Endodermal cell (in vitro differentiated cells): ENCODE data around the gene SOX11. TPM values are rescaled to one million over a fixed set of nuclear protein-coding genes. Genes with fewer than 3 reads are reported as not detected.

Source experiments
- DNase-seq: peaks from one replicate; pipeline ENCODE4 v3.0.0-alpha.2; 2017
- H3K27ac ChIP-seq: 2 replicates; pipeline ENCODE4 v1.5.1; 2013; ENCODE audit warnings: mild to moderate bottlenecking, low read depth, low read length, moderate library complexity
- H3K27me3 ChIP-seq: 2 replicates; pipeline ENCODE4 v1.6.1; 2013; ENCODE audit warnings: mild to moderate bottlenecking, low read length, moderate library complexity; ENCODE audit not compliant: insufficient read depth, control insufficient read depth, poor library complexity, severe bottlenecking
- H3K36me3 ChIP-seq: 2 replicates; pipeline ENCODE4 v1.7.0; 2013; ENCODE audit warnings: mild to moderate bottlenecking, low read length, moderate library complexity; ENCODE audit not compliant: control insufficient read depth, insufficient read depth
- H3K4me1 ChIP-seq: one replicate; pipeline ENCODE4 v1.7.0; 2013; ENCODE audit warnings: low read length; ENCODE audit not compliant: control insufficient read depth, insufficient read depth
- H3K4me3 ChIP-seq: 2 replicates; pipeline ENCODE4 v1.5.1; 2013; ENCODE audit warnings: mild to moderate bottlenecking, low read length, moderate library complexity
- H3K9ac ChIP-seq: 2 replicates; pipeline ENCODE4 v1.6.1; 2013; ENCODE audit warnings: mild to moderate bottlenecking, low read length, moderate library complexity; ENCODE audit not compliant: poor library complexity, severe bottlenecking; ENCODE audit errors: extremely low read depth
- H3K9me3 ChIP-seq: 2 replicates; pipeline ENCODE4 v1.6.1; 2013; ENCODE audit warnings: mild to moderate bottlenecking, low read length, moderate library complexity; ENCODE audit not compliant: control insufficient read depth
- H3K27ac Mint-ChIP-seq: 2 replicates; pipeline ENCODE4 v1.8.0; 2020; ENCODE audit warnings: mixed read lengths
- H3K27me3 Mint-ChIP-seq: 2 replicates; pipeline ENCODE4 v1.8.0; 2021; ENCODE audit warnings: mild to moderate bottlenecking, mixed read lengths; ENCODE audit not compliant: insufficient read depth
- H3K36me3 Mint-ChIP-seq: 2 replicates; pipeline ENCODE4 v1.8.0; 2020; ENCODE audit warnings: low read depth, mixed read lengths
- H3K4me1 Mint-ChIP-seq: 2 replicates; pipeline ENCODE4 v1.8.0; 2020; ENCODE audit warnings: mixed read lengths
- H3K4me3 Mint-ChIP-seq: 2 replicates; pipeline ENCODE4 v1.8.0; 2020; ENCODE audit warnings: mild to moderate bottlenecking, moderate library complexity, mixed read lengths
- H3K9me3 Mint-ChIP-seq: 2 replicates; pipeline ENCODE4 v1.8.0; 2020; ENCODE audit warnings: mild to moderate bottlenecking, mixed read lengths
- WGBS, 2 experiments: methylation state at CpG; one replicate each; pipeline versions ENCODE4 v1.1.5 to v1.1.7; 2013; ENCODE audit warnings: missing lambda C conversion rate in 2 of 2, mixed read lengths in 1 of 2; ENCODE audit not compliant: insufficient coverage in 1 of 2, insufficient read length in 1 of 2; 5-methylcytosine and 5-hydroxymethylcytosine counted together
- total RNA-seq, 2 donors: library from RNA; stranded (reverse); fragmentation: NEBNext Ultra II Directional in 1 of 2; extraction: Animal tissue kit (Norgen Biotek cat#: 25700) in 1 of 2; gene quantifications; 2 replicates in 1 of 2; 3 replicates in 1 of 2; pipeline ENCODE4 v1.2.1, GENCODE V29; 2021
- TF ChIP-seq, protein P1 (sequence below): fragments of 200-600 bp; sonication (generic); conservative IDR thresholded peaks from 2 replicates; pipeline ENCODE4 v1.5.0; 2021; ENCODE audit warnings: antibody characterized with exemption, mild to moderate bottlenecking

SOX11 gene
- total RNA-seq, 2 donors from 2014 or later, result 35.9 to 48.9 TPM

- Mint-ChIP-seq H3K4me3 (peak overlapping the region; percentile 51), H3K4me1 (peaks cover 5% of the 10 kb centered on the region), H3K27ac (no peak overlapping the region), H3K27me3 (peaks cover 34% of the 10 kb centered on the region), H3K9me3 (no peaks in the 10 kb centered on the region), H3K36me3 (no peaks in the 10 kb centered on the region)
- Histone ChIP-seq H3K27me3 (peaks cover 40% of the 10 kb centered on the region), H3K9me3 (no peaks in the 10 kb centered on the region), H3K4me3 (no peak overlapping the region), H3K36me3 (no peaks in the 10 kb centered on the region), H3K27ac (no peak overlapping the region), H3K4me1 (no peaks in the 10 kb centered on the region), H3K9ac (no peak overlapping the region)
- WGBS, 2 experiments, result 84% methylated on average over 6 to 15 of the region's 15 CpGs
- DNase-seq, result no peak
- TF ChIP-seq, protein P1, sequence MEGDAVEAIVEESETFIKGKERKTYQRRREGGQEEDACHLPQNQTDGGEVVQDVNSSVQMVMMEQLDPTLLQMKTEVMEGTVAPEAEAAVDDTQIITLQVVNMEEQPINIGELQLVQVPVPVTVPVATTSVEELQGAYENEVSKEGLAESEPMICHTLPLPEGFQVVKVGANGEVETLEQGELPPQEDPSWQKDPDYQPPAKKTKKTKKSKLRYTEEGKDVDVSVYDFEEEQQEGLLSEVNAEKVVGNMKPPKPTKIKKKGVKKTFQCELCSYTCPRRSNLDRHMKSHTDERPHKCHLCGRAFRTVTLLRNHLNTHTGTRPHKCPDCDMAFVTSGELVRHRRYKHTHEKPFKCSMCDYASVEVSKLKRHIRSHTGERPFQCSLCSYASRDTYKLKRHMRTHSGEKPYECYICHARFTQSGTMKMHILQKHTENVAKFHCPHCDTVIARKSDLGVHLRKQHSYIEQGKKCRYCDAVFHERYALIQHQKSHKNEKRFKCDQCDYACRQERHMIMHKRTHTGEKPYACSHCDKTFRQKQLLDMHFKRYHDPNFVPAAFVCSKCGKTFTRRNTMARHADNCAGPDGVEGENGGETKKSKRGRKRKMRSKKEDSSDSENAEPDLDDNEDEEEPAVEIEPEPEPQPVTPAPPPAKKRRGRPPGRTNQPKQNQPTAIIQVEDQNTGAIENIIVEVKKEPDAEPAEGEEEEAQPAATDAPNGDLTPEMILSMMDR, result no peak
Measured at GRCh38 chr2:5672749-5673144, 19.4 kb upstream of the SOX11 start.

DNA sequence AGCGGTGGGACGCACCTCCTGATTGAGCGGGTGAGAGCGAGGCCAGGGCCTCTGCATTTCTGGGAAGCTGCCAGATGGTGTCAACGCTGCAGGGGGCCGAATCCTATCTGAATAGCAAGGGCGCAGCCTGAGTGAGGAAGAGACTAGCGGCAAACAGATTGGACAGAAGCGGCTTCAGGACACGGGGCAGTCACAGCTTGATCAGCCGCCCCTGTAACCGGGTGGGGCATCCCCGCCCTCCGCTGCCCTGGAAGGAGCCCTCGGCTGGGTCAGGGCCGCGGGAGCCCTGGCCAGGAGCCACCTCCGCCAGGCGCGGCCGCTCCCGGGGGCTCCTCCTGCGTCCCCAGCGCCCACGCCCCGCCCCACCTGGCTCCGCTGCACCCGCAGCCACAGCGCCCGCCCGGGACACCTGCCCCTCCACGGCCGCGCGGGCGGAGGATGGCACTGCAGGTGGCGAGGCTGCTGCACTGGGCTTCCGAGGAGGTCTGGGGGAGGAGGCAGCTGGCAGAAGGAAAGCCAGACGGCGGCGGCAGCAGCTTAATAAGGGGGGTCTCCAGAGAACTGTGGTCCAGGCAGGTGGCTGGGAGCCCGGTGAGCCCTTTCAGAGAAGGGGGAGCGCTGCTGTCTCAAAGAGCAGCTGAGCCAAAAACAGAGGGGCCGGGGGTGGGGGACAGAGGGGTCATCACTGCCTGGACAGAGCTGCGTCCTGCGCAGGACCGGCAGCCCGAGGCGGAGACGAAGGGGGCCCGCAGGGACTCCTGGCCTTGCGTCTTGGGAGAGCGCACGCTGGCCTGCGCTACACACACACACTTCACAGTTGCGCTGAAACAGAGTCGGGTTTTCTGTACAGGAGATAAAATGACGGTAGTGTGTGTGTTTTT is 18.8 kb upstream of the SOX11 start:
- H3K4me3 ChIP-seq, result peak overlapping the region; percentile 59
- H3K9ac ChIP-seq, result no peak overlapping the region
- Mint-ChIP-seq H3K27ac (no peak overlapping the region), H3K36me3 (no peaks in the 10 kb centered on the region), H3K4me3 (peak overlapping the region; percentile 51), H3K9me3 (no peaks in the 10 kb centered on the region), H3K4me1 (peaks cover 5% of the 10 kb centered on the region), H3K27me3 (peaks cover 34% of the 10 kb centered on the region)
- 5 to 11% methylated on average over 11 to 58 of the region's 58 CpGs for WGBS, 2 experiments
- H3K9me3 ChIP-seq, result no peaks in the 10 kb centered on the region
- TF ChIP-seq, protein P1, result no peak
- peaks cover 40% of the 10 kb centered on the region for H3K27me3 ChIP-seq
- peak; percentile 78 for DNase-seq
- no peaks in the 10 kb centered on the region for H3K36me3 ChIP-seq
- H3K4me1 ChIP-seq, result no peaks in the 10 kb centered on the region
- H3K27ac ChIP-seq, result peak overlapping the region; percentile 33

- WGBS, 2 experiments, result 12 to 17% methylated on average over 2 of the region's 2 CpGs
- Histone ChIP-seq H3K27ac (peak overlapping the region; percentile 33), H3K4me3 (peak overlapping the region; percentile 59), H3K36me3 (no peaks in the 10 kb centered on the region), H3K4me1 (no peaks in the 10 kb centered on the region), H3K9ac (no peak overlapping the region), H3K9me3 (no peaks in the 10 kb centered on the region), H3K27me3 (peaks cover 40% of the 10 kb centered on the region)
- Mint-ChIP-seq H3K27me3 (peaks cover 30% of the 10 kb centered on the region), H3K27ac (no peak overlapping the region), H3K9me3 (no peaks in the 10 kb centered on the region), H3K4me1 (peaks cover 5% of the 10 kb centered on the region), H3K36me3 (no peaks in the 10 kb centered on the region), H3K4me3 (peak overlapping the region; percentile 51)
- DNase-seq, result no peak
- TF ChIP-seq, protein P1, result no peak
Measured at GRCh38 chr2:5674026-5674340, 18.2 kb upstream of the SOX11 start.
